ENCODE results near the gene SPAG8.

The SPAG8 gene, protein sequence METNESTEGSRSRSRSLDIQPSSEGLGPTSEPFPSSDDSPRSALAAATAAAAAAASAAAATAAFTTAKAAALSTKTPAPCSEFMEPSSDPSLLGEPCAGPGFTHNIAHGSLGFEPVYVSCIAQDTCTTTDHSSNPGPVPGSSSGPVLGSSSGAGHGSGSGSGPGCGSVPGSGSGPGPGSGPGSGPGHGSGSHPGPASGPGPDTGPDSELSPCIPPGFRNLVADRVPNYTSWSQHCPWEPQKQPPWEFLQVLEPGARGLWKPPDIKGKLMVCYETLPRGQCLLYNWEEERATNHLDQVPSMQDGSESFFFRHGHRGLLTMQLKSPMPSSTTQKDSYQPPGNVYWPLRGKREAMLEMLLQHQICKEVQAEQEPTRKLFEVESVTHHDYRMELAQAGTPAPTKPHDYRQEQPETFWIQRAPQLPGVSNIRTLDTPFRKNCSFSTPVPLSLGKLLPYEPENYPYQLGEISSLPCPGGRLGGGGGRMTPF

DNA sequence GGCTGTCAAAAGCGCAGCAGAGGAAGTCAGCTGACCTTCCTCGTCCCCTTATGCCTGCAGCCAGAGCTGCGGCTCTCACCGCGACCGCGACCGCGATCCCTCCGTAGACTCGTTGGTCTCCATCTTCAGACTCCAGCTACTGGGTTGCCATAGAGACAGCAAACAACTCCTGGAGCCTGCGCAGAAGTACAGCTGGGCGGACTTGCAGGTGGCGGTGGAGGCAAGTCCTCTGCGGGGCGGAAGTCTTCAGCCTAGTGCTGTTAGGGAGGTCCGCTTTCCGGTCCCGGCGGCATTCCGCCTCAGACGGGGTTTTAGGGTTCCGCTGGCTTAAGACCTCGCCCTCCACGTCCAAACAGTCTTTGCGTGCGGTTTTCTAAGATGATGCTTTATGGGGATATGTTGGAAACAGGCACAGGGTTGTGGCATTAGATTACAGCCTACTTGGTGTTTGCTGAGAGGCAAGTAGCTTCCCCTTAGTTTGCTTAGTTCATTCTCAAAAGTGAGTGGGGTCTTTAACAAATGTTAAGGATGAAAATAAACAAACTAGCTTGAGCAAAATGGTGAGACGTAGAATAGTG is at the start of gene SPAG8:
SPAG8 (minus strand) TSS at position 238 of the 578 bp plus-strand sequence; CDS start at position 123, 115 bp downstream.
- peak; percentile 53 for DNase-seq

DNA sequence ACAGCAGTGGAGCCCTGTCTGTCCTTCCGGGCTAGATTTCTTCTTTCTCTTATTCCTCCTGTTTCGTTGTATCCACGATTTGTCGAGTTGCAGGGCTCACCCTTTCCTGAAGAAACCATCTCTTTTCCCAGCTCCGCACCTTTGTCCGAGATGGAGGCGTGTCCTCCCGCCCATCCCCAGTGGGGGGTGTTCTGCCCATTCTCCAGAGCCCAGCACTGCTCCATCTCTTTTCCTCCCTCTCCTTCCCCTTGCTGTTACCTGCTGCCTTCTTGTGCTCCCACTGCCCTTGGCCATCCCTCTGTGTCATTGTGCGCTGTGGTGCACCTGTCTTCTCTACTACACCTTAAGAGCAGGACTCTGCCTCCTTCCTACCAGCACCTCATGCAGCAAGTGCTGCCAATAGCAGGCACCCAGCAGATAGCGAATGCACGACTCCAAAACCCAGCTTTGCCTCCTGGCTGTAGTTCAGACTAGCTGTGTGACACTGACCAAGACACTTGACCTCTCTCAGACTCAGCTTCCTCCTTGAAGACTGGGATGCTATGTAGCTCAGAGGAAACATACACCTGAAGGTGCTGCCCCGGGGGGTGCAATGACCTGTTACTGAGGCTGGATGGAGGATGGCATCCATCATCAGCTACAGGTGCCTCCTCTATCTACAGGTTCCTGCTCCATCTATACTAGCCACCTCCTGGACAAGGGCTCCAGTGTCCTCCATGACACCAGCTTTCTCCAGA is 49.3 kb upstream of the SPAG8 start:
- DNase-seq, result no peak

DNA sequence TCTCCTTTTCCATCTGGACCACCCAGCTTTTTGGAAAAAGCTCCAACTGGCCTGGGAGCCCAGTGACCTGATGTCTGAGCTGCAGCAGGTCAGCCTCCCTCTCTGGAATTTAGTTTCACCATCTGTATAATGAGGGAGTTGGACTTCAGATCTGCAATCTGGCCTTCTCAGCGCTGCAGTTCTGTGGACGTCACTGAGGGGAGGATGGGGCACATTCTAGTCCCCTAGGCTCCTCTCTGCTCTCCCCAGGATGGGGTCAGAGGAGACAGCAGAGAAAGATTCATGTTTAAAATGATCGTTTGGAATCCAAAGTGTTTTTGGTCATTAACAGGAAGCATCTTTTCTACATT is 47.9 kb upstream of the SPAG8 start:
- no peak for DNase-seq

DNA sequence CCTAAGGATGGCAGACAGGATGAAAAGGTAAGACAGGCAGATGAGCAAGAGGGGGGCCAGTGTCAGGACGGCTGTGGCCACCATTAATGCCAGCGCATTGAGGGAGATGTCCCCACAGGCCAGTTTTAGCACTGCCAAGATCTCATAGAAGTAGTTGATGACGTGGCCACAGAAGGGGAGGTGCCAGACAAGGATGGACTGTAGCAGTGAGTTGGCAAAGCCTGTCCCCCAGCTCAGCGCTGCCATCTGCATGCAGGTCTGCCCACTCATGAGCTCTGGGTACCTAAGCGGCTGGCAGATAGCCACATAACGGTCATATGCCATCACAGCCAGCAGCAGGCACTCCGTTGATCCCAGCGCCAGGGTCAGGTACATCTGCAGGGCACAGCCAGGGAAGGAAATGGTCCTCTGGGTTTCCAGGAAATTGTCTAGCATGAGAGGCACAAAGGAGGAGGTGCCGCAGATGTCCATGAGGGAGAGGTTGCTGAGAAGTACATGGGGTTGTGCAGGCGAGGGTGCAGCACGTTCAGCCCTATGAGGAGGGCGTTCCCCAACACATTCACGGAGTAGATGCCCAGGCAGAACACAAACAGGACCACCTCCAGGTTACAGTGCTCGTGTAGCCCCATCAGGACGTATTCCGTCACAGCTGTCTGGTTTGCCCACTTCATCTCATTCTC is 47.4 kb upstream of the SPAG8 start:
- no peak for DNase-seq

DNA sequence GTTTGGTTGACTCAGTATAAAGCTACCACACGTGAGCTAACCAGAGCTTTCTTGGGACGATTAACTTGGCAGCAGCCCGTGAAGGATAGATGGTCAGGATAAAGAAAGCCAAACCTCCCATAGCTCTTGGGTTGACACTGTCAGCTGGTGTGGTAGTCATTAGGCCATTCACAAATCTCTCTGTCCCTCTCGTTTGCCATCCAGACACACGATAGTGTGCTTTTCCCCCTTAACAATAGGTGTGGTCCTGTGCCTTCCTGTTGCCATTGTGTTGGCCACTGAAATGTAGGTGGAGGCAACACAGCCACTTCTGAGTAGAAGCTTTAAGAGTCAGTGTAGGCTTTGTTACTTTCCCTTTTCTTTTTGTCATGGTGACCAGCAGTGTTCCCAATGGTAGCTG is 46.4 kb upstream of the SPAG8 start:
- no peak for DNase-seq

DNA sequence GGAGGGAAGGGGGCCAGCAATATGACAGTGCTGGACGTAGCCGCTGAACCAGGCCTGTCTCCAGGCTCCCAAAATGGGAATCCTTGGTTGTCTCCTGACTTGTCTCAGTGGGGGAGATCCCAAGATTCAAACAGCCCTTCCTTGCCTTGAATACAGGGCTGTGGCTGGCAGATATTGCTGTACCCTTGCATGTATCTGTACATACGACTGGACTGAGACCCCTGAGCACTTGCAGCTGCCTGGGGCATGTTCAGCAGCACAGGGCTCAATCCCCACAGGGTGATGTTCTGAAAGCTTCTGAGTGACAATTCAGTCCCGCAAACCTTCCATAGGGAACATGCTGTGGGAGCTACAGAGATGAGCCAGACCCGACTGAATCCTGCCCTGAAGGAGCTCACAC is 44.8 kb upstream of the SPAG8 start:
- DNase-seq, result no peak

DNA sequence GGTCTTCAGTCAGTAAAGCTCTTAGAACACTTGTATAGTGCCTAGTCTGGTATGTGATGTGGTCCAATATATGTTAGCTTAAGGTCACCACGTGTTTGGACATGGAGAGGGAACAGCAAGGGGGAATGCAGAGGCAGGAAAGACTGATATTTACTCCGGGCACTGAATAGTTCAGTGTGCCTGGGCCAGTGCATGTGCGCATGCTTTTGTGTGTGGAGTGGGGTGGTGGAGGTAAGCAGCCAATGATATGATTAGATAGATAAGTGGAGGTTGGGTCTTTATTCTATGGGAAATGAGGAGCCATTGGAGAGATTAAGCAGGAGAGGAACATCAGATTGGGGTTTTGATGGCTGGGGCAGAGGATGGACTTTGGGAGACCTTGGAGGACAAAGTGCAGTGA is 44.1 kb upstream of the SPAG8 start:
- no peak for DNase-seq

DNA sequence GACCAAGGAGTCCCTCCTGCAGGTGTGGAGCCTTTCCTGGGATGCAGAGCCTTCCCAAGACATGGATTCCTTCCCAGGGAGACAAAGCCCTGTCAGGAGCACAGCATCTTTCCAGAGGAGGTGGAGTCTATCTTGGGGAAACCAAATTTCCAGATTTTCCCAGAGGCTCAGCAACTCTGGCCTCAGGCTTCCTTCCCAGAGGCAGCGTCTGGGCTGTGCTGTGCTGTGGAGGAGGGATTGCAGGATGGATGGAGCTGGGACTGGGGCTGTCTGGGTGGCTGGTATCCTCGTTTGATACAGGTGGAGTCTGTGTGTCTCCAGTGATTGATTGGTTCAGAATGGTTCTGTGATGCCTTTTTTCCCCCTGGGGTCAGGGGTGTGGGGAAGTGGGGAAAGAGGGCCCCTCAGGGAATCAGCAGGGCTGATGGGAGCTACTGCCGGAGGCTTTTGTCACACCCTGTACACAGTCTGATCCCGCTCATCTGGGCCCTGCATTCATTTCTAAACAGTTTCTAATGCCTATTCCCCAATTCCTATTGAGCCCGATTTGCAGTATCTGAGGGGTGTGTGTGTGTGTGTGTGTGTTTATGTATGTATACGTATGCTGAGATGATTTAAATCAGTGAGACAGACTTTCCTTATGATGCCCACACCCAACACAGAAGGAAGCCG is 42.2 kb upstream of the SPAG8 start:
- DNase-seq, result no peak

DNA sequence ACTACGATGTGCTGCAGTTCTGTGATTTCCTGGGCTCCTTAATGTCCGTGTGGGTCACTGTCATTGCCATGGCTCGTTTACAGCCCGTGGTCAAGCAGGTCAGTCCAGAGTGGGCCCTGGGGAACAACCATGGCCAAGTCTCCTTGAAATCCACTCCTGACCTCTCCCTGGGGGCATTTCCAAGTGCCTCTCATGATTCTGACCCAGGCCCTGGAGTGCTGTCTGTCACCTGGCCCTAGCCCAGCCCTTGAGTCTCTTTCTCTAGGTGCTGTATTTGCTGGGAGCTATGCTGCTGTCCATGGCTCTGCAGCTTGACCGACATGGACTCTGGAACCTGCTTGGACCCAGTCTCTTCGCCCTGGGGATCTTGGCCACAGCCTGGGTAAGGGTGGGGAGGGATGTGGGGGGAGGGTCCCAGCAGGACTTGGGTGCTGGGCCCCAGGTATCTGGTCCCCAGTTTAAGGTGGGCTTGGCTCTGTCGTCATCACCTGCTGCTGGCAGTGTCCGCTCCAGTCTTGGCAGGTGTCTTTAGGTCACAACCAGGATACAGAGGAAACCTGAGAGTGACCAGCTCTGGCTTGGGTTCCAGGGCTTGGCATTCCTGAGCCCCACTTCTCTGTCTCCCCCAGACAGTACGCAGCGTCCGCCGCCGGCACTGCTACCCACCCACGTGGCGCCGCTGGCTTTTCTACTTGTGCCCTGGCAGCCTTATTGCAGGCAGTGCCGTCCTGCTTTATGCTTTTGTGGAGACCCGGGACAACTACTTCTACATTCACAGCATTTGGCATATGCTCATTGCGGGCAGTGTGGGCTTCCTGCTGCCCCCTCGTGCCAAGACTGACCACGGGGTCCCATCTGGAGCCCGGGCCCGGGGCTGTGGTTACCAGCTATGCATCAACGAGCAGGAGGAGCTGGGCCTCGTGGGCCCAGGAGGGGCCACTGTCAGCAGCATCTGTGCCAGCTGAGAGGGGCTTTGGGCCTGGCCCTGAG is 41.1 kb upstream of the SPAG8 start:
- no peak for DNase-seq

DNA sequence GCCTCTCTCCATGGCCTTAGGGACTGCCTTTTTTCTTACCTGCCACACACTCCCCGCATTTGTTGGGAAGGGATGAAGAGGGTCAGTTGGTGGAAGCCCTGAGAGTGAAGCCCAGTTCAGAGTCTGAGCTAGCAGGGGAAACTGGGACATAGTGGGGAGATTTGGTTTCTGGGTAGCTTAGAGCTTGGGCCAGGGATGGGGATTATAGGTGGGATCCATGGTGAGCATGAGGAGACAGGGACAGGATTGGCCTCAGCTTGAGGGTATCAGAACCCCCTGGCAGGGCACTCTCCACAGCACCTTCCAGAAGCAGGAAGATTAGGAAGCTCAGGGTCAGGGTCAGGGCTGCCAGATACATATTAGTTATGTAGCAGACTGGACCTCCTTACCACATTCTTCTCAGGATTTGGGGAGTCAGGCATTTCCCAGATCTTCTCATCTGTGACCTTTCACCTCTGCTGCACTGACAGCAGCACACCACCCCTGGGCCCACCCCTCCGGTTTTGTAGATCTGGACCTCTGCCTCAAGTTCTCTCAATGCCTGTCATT is 40.3 kb upstream of the SPAG8 start:
- DNase-seq, result no peak

DNA sequence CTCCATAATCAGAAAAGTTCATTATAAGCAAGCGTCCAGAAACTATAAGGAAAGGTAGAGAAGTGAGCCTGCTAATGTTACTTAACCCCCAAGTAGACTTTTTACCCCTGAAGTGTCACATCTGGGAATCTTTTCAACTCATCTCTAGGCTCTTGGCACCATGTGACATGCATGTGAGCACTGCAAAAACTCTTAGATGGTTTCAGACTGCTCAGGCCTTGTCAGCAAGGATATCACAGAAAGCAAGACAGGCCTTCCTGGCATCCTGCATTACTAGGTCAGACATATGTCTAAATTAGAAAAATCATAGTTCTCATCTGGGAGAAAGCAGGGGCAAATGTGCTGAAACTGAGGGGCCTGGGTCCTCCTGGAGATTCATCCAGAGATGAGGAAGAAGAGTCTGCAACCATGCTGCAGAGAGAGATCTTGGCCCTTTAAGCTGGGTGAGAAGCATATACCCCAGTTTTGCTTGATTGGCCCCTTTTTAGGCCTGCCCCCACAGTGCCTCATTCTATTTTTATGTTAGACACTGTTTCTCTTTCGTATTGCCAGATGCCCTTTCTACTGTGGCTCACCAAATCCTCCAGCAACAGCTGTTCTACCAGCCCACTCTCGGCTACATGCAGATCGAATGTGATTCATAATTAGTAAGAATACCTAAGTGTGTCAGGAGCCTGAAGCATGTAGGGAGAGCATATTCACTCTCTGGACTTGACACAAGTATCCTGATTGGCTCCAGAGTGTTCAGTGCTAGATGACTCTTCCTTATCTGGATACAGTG is 35.9 kb upstream of the SPAG8 start:
- DNase-seq, result no peak

DNA sequence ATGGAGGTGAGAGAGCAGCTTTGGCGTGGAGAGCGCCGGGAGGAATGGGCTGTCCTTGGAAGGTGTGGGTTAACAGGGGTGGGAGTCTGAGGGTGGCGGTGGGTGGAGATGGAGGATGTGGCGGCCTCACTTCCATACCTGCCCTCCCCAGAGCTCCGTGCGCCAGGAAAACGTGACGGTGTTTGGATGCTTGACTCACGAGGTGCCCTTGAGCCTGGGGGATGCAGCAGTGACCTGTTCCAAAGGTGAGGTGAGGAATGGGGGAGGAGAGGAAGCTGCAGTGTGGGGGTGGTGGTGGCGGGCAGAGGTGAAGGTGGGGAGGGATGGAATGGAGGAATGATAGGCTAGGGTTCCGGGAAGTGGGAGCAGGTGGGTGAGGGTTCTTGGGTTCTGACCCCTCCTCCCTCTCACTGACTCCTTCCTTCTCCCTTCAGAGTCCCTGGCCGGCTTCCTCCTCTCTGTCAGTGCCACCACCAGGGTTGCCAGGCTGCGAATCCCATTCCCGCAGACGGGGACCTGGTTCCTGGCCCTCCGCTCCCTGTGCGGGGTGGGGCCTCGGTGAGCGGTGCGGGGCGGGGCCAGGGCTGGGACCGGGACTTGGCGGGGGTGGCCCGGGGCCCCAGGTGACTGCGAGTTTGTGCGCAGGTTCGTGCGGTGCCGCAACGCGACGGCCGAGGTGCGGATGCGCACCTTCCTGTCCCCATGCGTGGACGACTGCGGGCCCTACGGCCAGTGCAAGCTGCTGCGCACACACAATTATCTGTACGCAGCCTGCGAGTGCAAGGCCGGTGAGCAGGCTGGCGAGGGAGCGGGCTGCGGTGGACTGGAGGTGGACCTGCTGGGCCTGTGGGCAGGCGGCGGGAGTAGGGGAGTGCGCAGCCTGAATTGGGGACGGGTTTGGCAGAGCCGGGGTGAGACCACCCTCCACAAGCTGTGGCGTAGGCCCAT is 34.0 kb upstream of the SPAG8 start:
- no peak for DNase-seq

DNA sequence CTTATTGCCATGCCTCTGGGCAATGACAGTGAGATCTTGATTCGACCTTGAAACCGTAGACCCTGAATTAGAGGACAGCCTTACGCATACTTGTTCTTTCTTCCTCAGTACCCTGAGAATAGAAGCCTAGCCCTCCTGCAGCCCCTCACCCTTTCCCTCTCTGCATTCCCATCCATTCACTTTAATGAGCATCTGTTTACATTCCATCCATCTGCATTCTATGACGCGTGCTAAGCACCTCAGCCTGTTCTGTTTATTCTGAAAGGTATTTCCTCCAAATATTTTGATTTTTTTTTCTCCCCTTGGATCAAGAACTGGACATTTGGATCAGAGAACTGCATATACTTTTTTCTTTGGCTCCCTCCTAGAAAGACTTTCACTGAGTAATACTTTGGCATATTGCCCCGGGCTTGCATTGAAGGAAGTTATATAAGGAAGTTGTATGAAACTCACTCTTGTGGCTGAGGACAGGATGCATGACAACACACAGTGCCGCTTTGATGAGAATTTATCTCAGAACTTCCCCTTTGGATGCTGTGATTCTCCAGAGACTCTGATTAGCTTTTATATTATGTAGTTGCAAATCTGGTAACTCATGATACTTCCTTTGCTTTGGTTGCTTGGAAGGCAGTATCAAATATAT is 32.7 kb upstream of the SPAG8 start:
- DNase-seq, result no peak

DNA sequence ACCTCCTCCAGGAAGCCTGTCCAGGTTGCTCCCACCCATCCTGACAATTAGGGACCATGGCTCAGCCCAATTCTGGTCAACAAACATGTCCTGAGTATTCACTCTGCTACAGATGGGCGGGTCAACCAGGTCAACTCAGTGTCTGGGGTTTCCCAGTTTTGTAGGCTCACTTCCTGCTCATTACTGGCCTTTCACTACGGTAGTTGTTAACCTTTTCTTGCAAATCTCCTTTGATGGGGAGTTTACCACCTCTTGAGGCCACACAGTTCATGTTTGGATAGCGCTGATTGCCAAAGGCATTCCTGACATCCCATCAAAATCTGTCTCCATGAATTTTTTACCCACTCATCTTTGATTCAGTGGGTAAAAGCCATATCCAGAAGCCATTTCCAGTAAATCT is 30.7 kb upstream of the SPAG8 start:
- DNase-seq, result no peak

DNA sequence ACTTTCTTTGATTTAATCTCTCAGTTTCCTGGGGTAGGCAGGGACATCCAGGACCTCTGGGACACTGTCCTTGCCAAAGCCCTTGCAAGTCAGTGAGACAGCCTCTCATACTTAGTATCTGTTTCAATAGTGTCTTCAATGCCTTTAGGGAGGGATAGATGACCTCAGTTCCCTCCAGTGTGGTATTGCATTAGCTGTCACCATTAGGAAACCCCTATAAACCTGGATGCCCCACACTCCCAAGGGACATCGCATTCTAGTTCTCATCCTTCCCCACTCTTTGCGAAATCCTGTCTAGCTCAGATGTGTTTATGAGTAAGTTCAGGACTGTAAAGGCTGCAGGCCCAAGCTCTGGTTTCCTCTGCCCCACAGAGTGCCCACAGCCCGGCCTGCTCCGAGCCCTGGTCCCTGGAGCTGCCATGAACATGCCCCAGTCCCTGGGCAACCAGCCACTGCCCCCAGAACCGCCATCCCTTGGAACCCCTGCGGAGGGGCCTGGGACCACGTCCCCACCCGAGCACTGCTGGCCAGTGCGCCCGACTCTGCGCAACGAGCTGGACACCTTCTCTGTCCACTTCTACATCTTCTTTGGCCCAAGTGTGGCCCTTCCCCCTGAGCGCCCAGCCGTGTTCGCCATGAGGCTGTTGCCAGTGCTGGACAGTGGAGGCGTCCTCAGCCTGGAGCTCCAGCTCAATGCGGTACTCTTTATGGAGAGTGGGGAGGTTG is 30.1 kb upstream of the SPAG8 start:
- DNase-seq, result no peak

DNA sequence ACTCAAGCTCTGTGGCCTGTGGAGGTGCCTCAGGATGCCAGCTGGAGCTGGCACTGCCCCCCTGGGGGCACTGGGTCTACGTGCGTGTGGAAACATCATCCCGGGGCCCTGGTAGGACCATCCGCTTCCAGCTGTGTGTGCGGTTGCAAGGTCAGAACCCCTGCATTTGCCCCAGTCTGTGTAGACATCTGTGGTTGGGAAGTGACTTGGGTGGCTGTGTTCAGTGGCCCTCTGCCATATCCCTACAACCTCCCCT is 29.5 kb upstream of the SPAG8 start:
- no peak for DNase-seq

DNA sequence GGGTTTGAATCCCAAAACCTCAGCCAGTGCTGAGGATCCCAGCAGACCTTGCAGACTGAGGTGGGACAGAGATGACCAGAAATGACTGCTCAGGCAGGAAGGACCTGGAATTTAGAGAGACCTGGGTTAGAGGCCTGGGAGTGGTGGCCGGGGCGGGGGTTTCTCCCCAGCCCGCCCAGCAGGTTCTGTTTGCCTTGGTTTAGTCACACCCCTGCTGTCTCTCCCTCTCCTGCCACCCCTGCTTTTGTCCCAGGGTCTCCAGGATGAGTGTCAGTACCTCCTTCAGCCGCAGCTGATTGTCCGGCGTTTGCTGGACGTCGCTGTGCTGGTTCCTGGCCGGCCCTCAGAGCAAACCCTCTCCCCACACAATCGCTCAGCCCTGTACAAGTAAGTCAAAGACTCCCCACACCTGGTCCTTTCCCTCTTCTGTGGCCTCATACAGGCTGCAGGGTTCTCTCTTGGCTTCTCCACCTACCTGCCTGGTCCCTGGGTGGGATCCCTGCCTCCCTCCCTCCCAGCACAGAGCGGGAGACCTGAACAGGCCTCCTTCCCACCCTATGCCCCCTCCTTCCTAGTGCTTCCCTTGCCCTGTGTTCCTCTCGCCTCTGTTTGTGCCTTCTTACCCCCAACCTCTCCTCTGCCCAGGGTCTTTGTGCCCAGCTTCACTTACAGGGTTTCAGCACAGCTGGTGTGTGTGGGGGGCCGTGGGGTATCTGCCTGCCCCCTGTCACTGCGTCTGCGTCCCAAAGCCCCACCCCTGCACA is 29.0 kb upstream of the SPAG8 start:
- DNase-seq, result no peak
